ENCODE measurements around the gene ADK. TPM values are rescaled to one million over a fixed set of nuclear protein-coding genes. Genes with fewer than 3 reads are reported as not detected.

Gene ADK
- total and polyA plus RNA-seq, 7 donors, result 17.8 to 32.3 (median 23.6) TPM

- Histone ChIP-seq H3K4me1 (no peaks in the 10 kb centered on the region), H3K27me3 (ENCODE audit: insufficient read depth in 3 of 3, low read length in 2 of 3) (no peaks in the 10 kb centered on the region), H3K36me3 (ENCODE audit: insufficient read depth in 1 of 2, low read depth in 1 of 2) (no peaks in the 10 kb centered on the region), H3K9me3 (no peaks in the 10 kb centered on the region), H3K4me3 (no peak overlapping the region), H3K27ac (no peak overlapping the region)
- ATAC-seq (no peak), DNase-seq (no peak)
- WGBS, 3 donors, result 69 to 92% (median 84%) methylated on average over 3 of the region's 3 CpGs
- no peak for TF ChIP-seq CTCF (IDR thresholded peaks at IDR 0.05)
- intact Hi-C loops (cut with DNase I), result no loop called here
Observed at GRCh38 chr10:74705358-74705980, 554.4 kb downstream of the ADK start.

- Histone ChIP-seq H3K9me3 (no peaks in the 10 kb centered on the region), H3K4me3 (no peak overlapping the region), H3K36me3 (ENCODE audit: insufficient read depth in 1 of 2, low read depth in 1 of 2) (no peaks in the 10 kb centered on the region), H3K27me3 (ENCODE audit: insufficient read depth in 3 of 3, low read length in 2 of 3) (no peaks in the 10 kb centered on the region), H3K4me1 (no peaks in the 10 kb centered on the region), H3K27ac (no peak overlapping the region)
- intact Hi-C loops (cut with DNase I), result no loop called here
- ATAC-seq (no peak), DNase-seq (no peak)
- WGBS, 3 donors, result 88 to 99% (median 93%) methylated on average over 3 of the region's 3 CpGs
- no peak for TF ChIP-seq CTCF (IDR thresholded peaks at IDR 0.05)
Observed at GRCh38 chr10:74706966-74707365, 555.9 kb downstream of the ADK start.

GRCh38 chr10:74708246-74708645 lies 557.2 kb downstream of the ADK start:
- Histone ChIP-seq H3K27me3 (ENCODE audit: insufficient read depth in 3 of 3, low read length in 2 of 3) (no peaks in the 10 kb centered on the region), H3K4me1 (no peaks in the 10 kb centered on the region), H3K36me3 (ENCODE audit: insufficient read depth in 1 of 2, low read depth in 1 of 2) (no peaks in the 10 kb centered on the region), H3K9me3 (no peaks in the 10 kb centered on the region), H3K27ac (no peak overlapping the region), H3K4me3 (no peak overlapping the region)
- no peak for DNase-seq
- 30 to 56% (median 38%) methylated on average over 2 of the region's 2 CpGs for WGBS, 3 donors
- ATAC-seq, result peak in 2 of 4 donors; percentile 22 to 44
- no peak for TF ChIP-seq CTCF (IDR thresholded peaks at IDR 0.05)
- intact Hi-C loops (cut with DNase I), result no loop called here

GRCh38 chr10:74718208-74718607 lies 567.2 kb downstream of the ADK start:
- whole genome bisulfite sequencing, 3 donors, result 97 to 100% (median 98%) methylated on average over 1 of the region's 1 CpG
- H3K4me3 ChIP-seq, result no peak overlapping the region
- no peak for DNase-seq
- no peak for TF ChIP-seq CTCF (IDR thresholded peaks at IDR 0.05)
- H3K4me1 ChIP-seq, result no peaks in the 10 kb centered on the region
- no peak for ATAC-seq
- H3K27ac ChIP-seq, result no peak overlapping the region
- H3K27me3 ChIP-seq (ENCODE audit: insufficient read depth in 3 of 3, low read length in 2 of 3), result no peaks in the 10 kb centered on the region
- peaks cover 10% of the 10 kb centered on the region for H3K9me3 ChIP-seq
- H3K36me3 ChIP-seq (ENCODE audit: insufficient read depth in 1 of 2, low read depth in 1 of 2), result no peaks in the 10 kb centered on the region
- intact Hi-C loops (cut with DNase I), result no loop called here

- 71 to 95% (median 85%) methylated on average over 1 of the region's 1 CpG for WGBS, 3 donors
- H3K27ac ChIP-seq, result no peak overlapping the region
- ATAC-seq (no peak), DNase-seq (no peak)
- intact Hi-C loops (cut with DNase I), result no loop called here
- H3K36me3 ChIP-seq (ENCODE audit: insufficient read depth in 1 of 2, low read depth in 1 of 2), result no peaks in the 10 kb centered on the region
- no peak for TF ChIP-seq CTCF (IDR thresholded peaks at IDR 0.05)
- no peaks in the 10 kb centered on the region for H3K4me1 ChIP-seq
- no peaks in the 10 kb centered on the region for H3K9me3 ChIP-seq
- peaks cover 0 to 3% (median 0%) of the 10 kb centered on the region in 3 donors for H3K27me3 ChIP-seq (ENCODE audit: insufficient read depth in 3 of 3, low read length in 2 of 3)
- no peak overlapping the region for H3K4me3 ChIP-seq
Observed at GRCh38 chr10:74728225-74728624, 577.2 kb downstream of the ADK start.
